Measurements from ENCODE around the gene BOD1L1. TPM values are rescaled to one million over a fixed set of nuclear protein-coding genes. Genes with fewer than 3 reads are reported as not detected.
A peak's percentile ranks its signal among the peaks of the same experiment; 100 is the strongest.

The BOD1L1 gene
- total and polyA plus RNA-seq, 2 donors (not counting 1 experiment from before 2014, with no cell fraction given), result 20.1 to 34.3 TPM

DNA sequence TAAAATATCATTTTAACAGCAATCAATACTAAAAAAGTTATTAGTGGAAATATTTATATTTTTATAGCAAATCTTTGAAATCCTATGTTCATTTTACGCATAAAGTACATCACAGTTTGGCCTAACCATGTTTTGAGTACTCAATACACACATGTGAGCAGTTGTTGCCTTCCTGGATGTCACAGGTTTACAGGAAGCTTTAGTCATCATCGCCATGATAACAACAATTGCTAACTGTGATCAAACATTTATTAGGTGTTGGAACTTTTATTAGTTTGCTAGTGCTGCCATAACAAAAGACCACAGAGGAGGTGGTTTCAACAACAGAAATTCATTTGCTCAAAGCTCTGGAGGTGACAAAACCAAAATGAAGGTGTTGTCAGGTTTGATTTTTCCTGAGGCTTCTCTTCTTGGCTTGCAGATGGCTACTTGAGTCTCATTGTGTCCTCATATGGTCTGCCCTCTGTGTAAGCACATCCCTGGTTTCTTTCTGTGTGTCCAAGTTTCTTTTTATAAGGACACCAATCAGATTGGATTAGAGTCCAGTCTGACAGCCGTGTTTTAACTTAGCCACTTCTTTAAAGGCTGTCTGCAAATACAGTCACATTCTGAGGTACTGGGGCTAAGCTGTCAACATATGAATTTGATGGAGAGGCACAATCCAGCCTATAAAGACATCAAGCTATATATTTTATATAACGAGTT lies 43.1 kb upstream of the BOD1L1 start:
- H3K79me2 ChIP-seq (ENCODE audit: control insufficient read depth, insufficient read depth, low read length), result no peaks in the 10 kb centered on the region
- H3K27ac ChIP-seq (ENCODE audit: insufficient read depth, low read length), result no peak overlapping the region
- H3K36me3 ChIP-seq (ENCODE audit: control insufficient read depth, insufficient read depth, low read length), result no peaks in the 10 kb centered on the region
- H3K4me1 ChIP-seq (ENCODE audit: control insufficient read depth, extremely low read depth, insufficient read depth, low read length), result no peaks in the 10 kb centered on the region
- no peak overlapping the region for H3K4me2 ChIP-seq (ENCODE audit: extremely low read depth, insufficient read depth, low read length)
- no peak overlapping the region for H2AFZ ChIP-seq (ENCODE audit: low read length)
- H3K4me3 ChIP-seq (replicated peaks in 1 of 4; ENCODE audit: control extremely low read depth in 1 of 4, insufficient read depth in 1 of 4, low read depth in 3 of 4, low read length in 4 of 4), result no peak overlapping the region
- TF ChIP-seq EZH2 (IDR thresholded peaks at IDR 0.05; ENCODE audit: low read length, missing control alignments), result no peak
- TF ChIP-seq, protein P1, sequence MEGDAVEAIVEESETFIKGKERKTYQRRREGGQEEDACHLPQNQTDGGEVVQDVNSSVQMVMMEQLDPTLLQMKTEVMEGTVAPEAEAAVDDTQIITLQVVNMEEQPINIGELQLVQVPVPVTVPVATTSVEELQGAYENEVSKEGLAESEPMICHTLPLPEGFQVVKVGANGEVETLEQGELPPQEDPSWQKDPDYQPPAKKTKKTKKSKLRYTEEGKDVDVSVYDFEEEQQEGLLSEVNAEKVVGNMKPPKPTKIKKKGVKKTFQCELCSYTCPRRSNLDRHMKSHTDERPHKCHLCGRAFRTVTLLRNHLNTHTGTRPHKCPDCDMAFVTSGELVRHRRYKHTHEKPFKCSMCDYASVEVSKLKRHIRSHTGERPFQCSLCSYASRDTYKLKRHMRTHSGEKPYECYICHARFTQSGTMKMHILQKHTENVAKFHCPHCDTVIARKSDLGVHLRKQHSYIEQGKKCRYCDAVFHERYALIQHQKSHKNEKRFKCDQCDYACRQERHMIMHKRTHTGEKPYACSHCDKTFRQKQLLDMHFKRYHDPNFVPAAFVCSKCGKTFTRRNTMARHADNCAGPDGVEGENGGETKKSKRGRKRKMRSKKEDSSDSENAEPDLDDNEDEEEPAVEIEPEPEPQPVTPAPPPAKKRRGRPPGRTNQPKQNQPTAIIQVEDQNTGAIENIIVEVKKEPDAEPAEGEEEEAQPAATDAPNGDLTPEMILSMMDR (conservative IDR thresholded peaks at IDR 0.05 in 1 of 2, IDR thresholded peaks at IDR 0.05 in 1 of 2; ENCODE audit: low read depth in 1 of 2, low read length in 2 of 2), result no peak
- no peak for DNase-seq (ENCODE audit: low read depth in 2 of 2)
- no peak overlapping the region for H3K9ac ChIP-seq (ENCODE audit: insufficient read depth, low read length)
- no peaks in the 10 kb centered on the region for H3K27me3 ChIP-seq (ENCODE audit: control insufficient read depth, insufficient read depth, low read length)
- H4K20me1 ChIP-seq (ENCODE audit: control insufficient read depth, extremely low read depth, insufficient read depth, low read length), result no peaks in the 10 kb centered on the region
- H3K9me3 ChIP-seq (ENCODE audit: control insufficient read depth, insufficient read depth, low read depth, low read length), result no peaks in the 10 kb centered on the region

DNA sequence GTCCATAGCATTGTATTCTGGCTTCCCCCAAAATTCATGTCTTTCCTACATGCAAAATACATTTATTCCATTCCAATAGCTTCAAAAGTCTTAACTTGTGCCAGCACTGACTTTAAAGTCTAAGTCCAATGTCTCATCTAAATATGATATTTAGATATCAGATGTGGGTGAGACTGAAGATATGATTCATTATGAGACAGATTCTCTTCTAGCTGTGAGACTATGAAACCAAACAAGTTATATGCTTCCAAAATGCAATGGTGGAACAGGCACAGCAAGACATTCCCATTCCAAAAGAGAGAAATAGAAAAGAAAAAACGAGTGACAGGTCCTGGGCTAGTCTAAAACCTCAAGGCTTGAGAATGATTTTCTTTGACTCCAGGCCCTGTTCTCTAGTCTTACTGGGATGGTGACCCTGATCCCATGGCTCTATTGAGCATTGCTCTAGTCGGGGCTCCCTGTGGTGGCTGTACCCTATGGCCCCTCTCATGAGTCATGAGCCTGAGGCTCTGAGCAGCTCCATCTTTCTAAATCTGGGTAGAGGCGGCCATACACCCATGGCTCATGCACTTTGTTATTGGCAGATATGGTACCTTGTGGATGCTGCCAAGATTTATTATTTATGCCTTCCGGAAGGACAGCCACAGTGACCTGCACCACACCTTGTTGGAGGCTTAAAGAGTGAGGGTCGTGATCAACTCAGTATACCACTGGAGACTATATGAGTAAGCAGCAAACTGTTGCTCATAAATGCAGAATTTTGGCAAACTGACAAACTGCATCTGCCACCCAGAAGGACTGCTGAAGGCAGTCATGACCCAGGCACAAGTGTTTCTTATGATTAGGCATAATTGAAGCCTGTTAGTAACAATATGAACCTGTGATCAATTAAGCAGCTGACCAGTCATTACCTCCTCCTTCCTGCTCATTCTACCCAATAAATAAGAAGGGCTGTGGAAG lies 38.5 kb upstream of the BOD1L1 start:
- H4K20me1 ChIP-seq (ENCODE audit: control insufficient read depth, extremely low read depth, insufficient read depth, low read length), result no peaks in the 10 kb centered on the region
- no peak overlapping the region for H3K9ac ChIP-seq (ENCODE audit: insufficient read depth, low read length)
- H3K27ac ChIP-seq (ENCODE audit: insufficient read depth, low read length), result no peak overlapping the region
- DNase-seq (ENCODE audit: low read depth in 2 of 2), result peak in 1 of 2 donors; percentile 6
- TF ChIP-seq EZH2 (IDR thresholded peaks at IDR 0.05; ENCODE audit: low read length, missing control alignments), result no peak
- H3K4me1 ChIP-seq (ENCODE audit: control insufficient read depth, extremely low read depth, insufficient read depth, low read length), result no peaks in the 10 kb centered on the region
- no peaks in the 10 kb centered on the region for H3K79me2 ChIP-seq (ENCODE audit: control insufficient read depth, insufficient read depth, low read length)
- H2AFZ ChIP-seq (ENCODE audit: low read length), result no peak overlapping the region
- no peaks in the 10 kb centered on the region for H3K9me3 ChIP-seq (ENCODE audit: control insufficient read depth, insufficient read depth, low read depth, low read length)
- no peaks in the 10 kb centered on the region for H3K27me3 ChIP-seq (ENCODE audit: control insufficient read depth, insufficient read depth, low read length)
- H3K4me3 ChIP-seq (replicated peaks in 1 of 4; ENCODE audit: control extremely low read depth in 1 of 4, insufficient read depth in 1 of 4, low read depth in 3 of 4, low read length in 4 of 4), result no peak overlapping the region
- H3K4me2 ChIP-seq (ENCODE audit: extremely low read depth, insufficient read depth, low read length), result no peak overlapping the region
- no peaks in the 10 kb centered on the region for H3K36me3 ChIP-seq (ENCODE audit: control insufficient read depth, insufficient read depth, low read length)

DNA sequence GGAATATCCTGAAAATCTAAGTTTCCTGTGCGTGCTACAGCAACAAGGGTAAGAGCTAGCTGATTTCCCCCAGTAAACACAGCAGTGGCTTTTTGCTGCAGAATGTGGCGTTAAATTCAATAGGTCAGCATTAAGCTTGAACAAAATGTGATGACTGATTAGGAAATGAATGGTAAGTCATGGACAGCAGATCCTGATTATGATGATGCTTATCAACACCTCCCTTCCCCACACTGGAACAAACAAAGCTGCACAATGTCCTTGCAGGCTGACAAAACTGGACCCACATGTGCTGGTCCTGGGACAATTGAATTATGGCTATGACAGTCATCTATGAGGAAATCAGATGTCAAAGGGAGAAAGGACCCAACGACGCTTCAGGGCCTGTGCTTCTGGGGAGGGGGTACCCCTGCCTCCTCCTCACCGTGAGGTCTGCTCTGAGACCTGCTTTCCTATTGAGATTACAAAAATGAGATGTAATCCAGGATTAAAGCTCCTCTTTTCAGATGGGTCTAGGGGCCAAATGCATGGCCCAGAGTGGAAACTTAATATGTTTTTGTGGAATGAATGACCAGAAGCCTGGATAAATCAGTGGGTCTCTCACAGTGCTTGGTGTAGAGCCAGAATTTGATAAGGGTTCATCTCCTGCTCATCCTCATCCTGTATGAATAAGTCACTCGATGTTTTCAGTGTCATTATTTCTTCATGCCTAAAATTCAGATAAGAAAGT lies 32.0 kb upstream of the BOD1L1 start:
- Histone ChIP-seq H4K20me1 (ENCODE audit: control insufficient read depth, extremely low read depth, insufficient read depth, low read length) (no peaks in the 10 kb centered on the region), H3K9ac (ENCODE audit: insufficient read depth, low read length) (no peak overlapping the region), H3K27me3 (ENCODE audit: control insufficient read depth, insufficient read depth, low read length) (no peaks in the 10 kb centered on the region), H3K9me3 (ENCODE audit: control insufficient read depth, insufficient read depth, low read depth, low read length) (no peaks in the 10 kb centered on the region), H3K27ac (ENCODE audit: insufficient read depth, low read length) (no peak overlapping the region), H3K4me2 (ENCODE audit: extremely low read depth, insufficient read depth, low read length) (no peak overlapping the region), H3K4me1 (ENCODE audit: control insufficient read depth, extremely low read depth, insufficient read depth, low read length) (peaks cover 5% of the 10 kb centered on the region), H2AFZ (ENCODE audit: low read length) (no peak overlapping the region), H3K36me3 (ENCODE audit: control insufficient read depth, insufficient read depth, low read length) (no peaks in the 10 kb centered on the region), H3K4me3 (replicated peaks in 1 of 4; ENCODE audit: control extremely low read depth in 1 of 4, insufficient read depth in 1 of 4, low read depth in 3 of 4, low read length in 4 of 4) (no peak overlapping the region), H3K79me2 (ENCODE audit: control insufficient read depth, insufficient read depth, low read length) (no peaks in the 10 kb centered on the region)
- no peak for DNase-seq (ENCODE audit: low read depth in 2 of 2)
- TF ChIP-seq, protein P1 (conservative IDR thresholded peaks at IDR 0.05 in 1 of 2, IDR thresholded peaks at IDR 0.05 in 1 of 2; ENCODE audit: low read depth in 1 of 2, low read length in 2 of 2), result no peak
- no peak for TF ChIP-seq EZH2 (IDR thresholded peaks at IDR 0.05; ENCODE audit: low read length, missing control alignments)
